HL-60/S4 (cell line): Measurements from ENCODE around the gene CCDC85C.

ENCODE experiments used
- in situ Hi-C: fragments of 300-500 bp; cut with MboI; formaldehyde crosslinking; loops from 2 replicates; pipeline ENCODE4 v1.14.3; 2022; ENCODE audit warnings: low sequenced_read_pairs

CCDC85C gene

DNA sequence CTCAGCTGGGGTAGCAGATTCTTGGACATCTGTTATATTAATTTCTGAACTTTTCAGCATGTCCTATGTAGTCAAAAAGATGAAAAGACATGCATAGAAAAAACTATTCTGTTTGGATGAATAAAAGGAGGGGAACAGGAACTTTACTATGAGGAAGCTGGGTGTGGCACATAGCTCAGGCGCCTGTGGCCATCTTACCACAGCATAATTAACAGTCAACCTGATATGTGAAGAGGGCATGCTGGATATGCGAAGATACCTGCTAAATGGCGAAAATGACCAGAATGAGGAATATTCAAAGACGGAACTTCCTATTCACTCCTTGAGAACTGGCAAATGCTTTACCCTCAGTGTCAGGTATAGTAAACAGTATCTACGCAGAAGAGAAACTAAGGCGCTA lies 141.8 kb downstream of the CCDC85C start:
- in situ Hi-C loops, result no loop called here

DNA sequence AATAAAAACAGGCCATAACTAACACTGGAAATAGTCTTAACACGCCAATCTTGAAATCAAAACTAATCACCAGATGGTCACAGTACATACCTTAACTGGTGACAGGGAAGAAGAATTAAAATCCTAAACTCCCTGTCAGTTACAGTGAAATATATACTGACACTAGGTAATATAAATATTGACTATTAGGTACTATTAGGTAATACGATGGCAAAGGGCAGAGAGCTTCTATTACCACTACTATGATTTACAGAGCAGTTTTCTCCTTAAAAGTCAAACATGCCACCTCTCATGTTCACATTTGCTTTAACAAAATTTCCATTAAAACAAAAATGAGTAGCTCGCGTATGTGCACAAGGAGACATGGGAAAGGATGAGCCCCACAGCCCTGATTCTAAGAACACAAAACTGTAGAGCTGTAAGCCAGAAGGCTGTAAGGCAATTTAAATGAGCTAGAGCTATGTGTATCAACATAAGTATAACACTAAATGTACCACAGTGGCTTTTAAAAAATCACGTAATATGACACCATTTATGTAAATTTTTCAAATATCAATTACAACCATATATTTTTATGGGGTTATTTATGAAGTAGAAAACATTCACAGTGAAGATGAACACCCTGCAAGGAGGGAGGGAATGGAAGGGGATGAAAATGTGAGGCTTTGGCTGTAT lies 142.5 kb downstream of the CCDC85C start:
- in situ Hi-C loops, result no loop called here

DNA sequence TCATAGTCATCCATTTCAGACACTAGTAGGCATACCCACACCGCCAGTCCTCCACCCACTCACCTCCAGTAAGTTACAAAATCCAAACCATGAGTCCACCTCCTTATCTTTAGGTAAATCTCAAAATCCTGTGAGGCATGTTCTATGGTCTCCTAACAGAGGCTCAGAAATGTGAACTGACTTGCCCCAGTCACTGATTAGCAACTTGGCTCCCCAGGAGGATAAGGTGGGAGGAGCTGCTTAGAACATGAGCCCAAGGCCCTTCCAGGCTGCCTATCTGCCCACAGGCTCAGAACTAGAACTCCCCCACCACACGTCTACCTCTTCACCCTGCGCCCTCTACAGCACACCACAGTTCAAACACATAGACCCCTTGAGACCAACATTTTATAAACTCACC lies 143.2 kb downstream of the CCDC85C start:
- in situ Hi-C loops, result no loop called here

DNA sequence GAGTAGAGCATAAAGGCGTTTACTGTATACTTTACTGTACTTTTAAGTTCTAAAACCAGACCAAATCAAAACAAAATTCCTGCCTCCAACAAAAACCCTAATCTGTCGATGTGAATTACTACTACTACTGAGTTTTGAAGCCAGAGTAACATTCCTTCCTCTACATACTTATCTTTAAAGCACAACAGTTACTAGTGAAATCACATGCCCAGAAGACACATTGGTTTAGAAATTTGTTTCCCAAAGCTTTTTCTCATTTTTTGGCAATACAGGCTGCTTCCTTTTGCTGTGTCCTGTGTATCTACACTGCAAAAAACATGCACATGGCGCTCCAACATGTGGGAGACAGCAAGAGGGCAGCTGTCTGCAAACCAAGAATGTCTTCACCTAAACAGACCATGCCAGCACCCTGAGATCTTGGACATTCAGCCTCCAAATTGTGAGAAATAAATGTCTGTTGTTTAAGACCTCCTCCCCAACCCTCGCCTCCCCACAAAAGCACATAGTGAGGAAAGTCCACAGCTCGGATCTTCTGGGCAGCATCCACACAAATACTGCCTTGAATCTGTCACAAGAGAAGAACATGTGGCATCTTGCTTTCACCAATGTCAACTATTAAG lies 144.4 kb downstream of the CCDC85C start:
- in situ Hi-C loops, result no loop called here

DNA sequence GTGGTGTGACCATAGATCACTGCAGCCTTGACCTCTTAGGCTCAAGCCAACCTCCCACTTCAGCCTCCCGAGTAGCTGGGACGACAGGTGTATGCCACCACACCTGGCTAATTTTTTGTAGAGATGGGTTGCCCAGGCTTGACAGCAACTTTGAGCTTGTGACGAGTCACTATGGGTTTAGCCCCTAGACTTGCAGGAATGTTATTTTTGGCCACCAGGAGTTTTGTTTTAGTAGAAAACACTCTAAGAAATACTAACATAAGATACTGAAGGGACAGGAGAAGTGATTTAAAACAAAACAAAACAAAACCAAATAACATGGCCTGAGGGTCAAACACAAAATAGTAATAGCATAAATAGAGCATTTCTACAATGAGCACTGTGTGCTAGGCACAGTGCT lies 149.8 kb downstream of the CCDC85C start:
- in situ Hi-C loops, result no loop called here

DNA sequence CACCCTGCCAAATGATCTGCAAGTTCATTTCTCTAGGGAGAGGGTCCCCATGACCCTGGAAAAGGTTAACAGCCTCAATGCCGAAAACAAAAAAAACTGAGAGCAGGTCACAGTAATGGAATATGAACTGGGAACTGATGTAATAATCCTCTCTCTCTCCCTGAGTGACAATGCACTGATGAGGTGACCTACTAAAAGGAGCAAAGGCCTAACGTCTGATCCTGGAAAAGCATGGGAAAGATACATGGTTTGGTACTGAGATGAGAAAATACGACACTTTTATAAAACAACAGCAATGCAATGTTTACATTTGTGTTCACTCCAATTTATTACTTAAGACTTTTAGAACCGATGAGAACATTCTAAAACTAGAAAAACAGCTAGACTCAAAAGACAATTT lies 151.0 kb downstream of the CCDC85C start:
- in situ Hi-C loops, result no loop called here

DNA sequence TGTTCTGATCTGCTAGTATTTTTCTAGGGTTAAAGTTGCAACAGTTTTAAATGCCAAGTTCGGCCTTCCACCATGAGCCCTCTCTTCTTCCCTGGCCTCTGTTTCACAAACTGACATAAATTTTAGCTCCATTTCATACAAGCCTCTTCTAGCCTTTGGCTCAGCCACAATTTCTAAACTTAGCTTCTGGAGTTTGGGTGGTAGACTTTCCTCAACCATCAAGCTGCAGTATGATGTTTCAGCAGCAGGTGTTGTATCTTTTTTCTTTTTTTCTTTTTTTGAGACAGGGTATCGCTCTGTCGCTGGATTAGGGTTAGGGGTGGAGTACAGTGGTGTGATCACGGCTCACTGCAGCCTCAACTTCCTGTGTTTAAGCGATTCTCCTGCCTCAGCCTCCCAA lies 152.8 kb downstream of the CCDC85C start:
- in situ Hi-C loops, result no loop called here

DNA sequence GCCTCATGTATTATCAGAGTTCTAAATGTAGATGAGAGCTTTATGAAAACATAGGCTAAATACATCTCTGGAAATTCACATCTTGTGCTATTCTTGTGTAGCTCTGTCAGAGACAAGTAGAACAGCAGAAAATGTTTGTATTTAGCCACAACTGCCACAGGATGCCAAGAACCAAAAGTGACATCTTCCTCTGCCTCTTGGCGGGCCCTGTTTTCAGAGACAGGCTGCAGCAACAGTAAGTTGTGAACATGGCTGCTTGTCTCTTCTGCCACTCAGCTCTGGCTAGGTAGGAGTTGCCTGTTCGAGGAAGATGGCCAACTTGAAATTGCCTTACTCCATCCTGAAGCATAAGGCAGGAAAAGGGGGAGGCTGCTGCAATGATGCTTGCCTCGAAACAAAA lies 153.7 kb downstream of the CCDC85C start:
- in situ Hi-C loops, result no loop called here
